Upper lobe of left lung (tissue), 6 donors: Measurements from ENCODE around the gene C1QC. TPM values are rescaled to one million over a fixed set of nuclear protein-coding genes. Genes with fewer than 3 reads are reported as not detected.

Experiments
- ATAC-seq, 2 donors: fragments of 200-7000 bp; cut with Tn5 transposase; one replicate each; pipeline ENCODE4 v1.9.1; 2022; ENCODE audit warnings: mild to moderate bottlenecking in 2 of 2, moderate library complexity in 2 of 2; ENCODE audit not compliant: low FRiP score in 2 of 2
- DNase-seq, 2 donors: peaks; one replicate each; pipeline ENCODE4 v3.0.0-alpha.2; 2019 to 2020
- H3K27ac ChIP-seq, 4 donors: fragments of 200-600 bp; sonication (generic); one replicate each; pipeline ENCODE4 v1.5.1; 2016 to 2019
- H3K27me3 ChIP-seq, 4 donors: fragments of 200-600 bp; sonication (generic); one replicate each; pipeline ENCODE4 v1.5.1; 2017 to 2019
- H3K36me3 ChIP-seq, 4 donors: fragments of 200-600 bp; sonication (generic); one replicate each; pipeline ENCODE4 v1.5.1; 2016 to 2019
- H3K4me1 ChIP-seq, 4 donors: fragments of 200-600 bp; sonication (generic); one replicate each; pipeline ENCODE4 v1.5.1; 2018 to 2019
- H3K4me3 ChIP-seq, 4 donors: fragments of 200-600 bp; sonication (generic); one replicate each; pipeline ENCODE4 v1.5.1; 2017 to 2019; ENCODE audit warnings: mild to moderate bottlenecking in 2 of 4, moderate library complexity in 1 of 4
- H3K9me3 ChIP-seq, 4 donors: fragments of 200-600 bp; sonication (generic); one replicate each; pipeline ENCODE4 v1.5.1; 2018 to 2019
- EP300 ChIP-seq, 4 donors: sonication (generic); formaldehyde crosslinking; IDR thresholded peaks; one replicate each; pipeline ENCODE4 v1.5.1; 2017; ENCODE audit warnings: antibody characterized with exemption in 4 of 4, control low read depth in 2 of 4
- POLR2A ChIP-seq, 4 donors: fragments of 450-650 bp; IDR thresholded peaks; one replicate each; pipeline ENCODE4 v1.5.1; 2016 to 2017; ENCODE audit warnings: antibody characterized with exemption in 4 of 4, mild to moderate bottlenecking in 2 of 4
- POLR2AphosphoS5 ChIP-seq, 2 donors: sonication (generic); formaldehyde crosslinking; IDR thresholded peaks; one replicate each; pipeline ENCODE4 v1.5.1; 2017; ENCODE audit warnings: antibody characterized with exemption in 2 of 2
- WGBS, 2 donors: methylation state at CpG; one replicate each; pipeline ENCODE4 v1.1.5; 2017 to 2018; 5-methylcytosine and 5-hydroxymethylcytosine counted together
- total RNA-seq, 6 donors: library from RNA; depleted of rRNA in 4 of 6; stranded (reverse); fragments of >200 nt in 4 of 6; gene quantifications; one replicate each; pipeline versions ENCODE4 v1.1.0 to v1.2.1, GENCODE V29; 2016 to 2021
- TF ChIP-seq, protein P1 (sequence below), 6 experiments: fragments of 450-650 bp in 4 of 6; fragments of 200-600 bp in 2 of 6; sonication (generic) in 2 of 6; IDR thresholded peaks; one replicate each; pipeline ENCODE4 v1.5.1; 2016 to 2019; ENCODE audit warnings: antibody characterized with exemption in 6 of 6
- donor health status: DM: no; HTN: no; CAD: no; lungs with moderate emphysema.
- donor health status: DM: no; HTN: yes; CAD: no; lungs with severe emphysema.

Gene C1QC
- total RNA-seq, 6 donors from 2014 or later = 188 to 817 (median 529) TPM

DNA sequence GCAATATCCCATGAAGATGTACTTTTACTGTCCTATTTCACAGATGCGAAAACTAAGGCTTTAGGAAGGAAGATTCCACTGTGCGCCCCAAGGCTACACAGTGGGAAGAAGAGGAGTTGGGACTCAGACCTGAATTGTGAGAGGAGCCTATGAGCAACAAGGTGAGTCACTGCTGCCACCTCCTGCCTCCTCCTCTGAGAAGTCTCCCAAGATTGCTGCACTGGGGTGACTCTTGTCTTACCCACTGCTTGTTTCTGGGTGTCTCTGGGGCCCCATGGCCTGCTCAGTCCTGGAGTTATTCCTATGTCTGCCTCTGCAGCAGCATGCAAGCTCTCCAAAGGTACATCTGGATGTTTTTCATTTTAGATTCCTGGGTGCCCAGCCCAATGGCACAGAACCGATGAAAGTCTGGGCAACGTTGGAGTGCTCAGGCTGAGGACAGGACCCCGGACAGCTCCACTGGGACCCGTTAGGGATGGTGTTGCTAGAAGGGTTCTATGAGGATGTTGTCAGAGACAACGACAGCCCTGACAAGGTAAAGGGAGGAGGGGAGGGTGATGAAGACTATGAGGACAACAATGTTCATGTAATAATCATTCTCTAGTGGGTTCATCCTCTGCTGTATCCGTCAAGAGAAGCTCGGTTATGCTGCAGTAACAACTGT is 18.0 kb upstream of the C1QC start:
- Histone ChIP-seq H3K4me3 (no peak overlapping the region), H3K9me3 (no peaks in the 10 kb centered on the region), H3K4me1 (no peaks in the 10 kb centered on the region), H3K36me3 (no peaks in the 10 kb centered on the region), H3K27me3 (peaks cover 0 to 2% (median 0%) of the 10 kb centered on the region in 4 donors), H3K27ac (no peak overlapping the region)
- no peak for DNase-seq
- ATAC-seq = no peak
- 37 to 39% methylated on average over 9 of the region's 9 CpGs for WGBS, 2 donors
- TF ChIP-seq POLR2AphosphoS5 (IDR thresholded peaks at IDR 0.05) (no peak), POLR2A (IDR thresholded peaks at IDR 0.05) (no peak), EP300 (IDR thresholded peaks at IDR 0.05) (no peak)
- TF ChIP-seq, protein P1, sequence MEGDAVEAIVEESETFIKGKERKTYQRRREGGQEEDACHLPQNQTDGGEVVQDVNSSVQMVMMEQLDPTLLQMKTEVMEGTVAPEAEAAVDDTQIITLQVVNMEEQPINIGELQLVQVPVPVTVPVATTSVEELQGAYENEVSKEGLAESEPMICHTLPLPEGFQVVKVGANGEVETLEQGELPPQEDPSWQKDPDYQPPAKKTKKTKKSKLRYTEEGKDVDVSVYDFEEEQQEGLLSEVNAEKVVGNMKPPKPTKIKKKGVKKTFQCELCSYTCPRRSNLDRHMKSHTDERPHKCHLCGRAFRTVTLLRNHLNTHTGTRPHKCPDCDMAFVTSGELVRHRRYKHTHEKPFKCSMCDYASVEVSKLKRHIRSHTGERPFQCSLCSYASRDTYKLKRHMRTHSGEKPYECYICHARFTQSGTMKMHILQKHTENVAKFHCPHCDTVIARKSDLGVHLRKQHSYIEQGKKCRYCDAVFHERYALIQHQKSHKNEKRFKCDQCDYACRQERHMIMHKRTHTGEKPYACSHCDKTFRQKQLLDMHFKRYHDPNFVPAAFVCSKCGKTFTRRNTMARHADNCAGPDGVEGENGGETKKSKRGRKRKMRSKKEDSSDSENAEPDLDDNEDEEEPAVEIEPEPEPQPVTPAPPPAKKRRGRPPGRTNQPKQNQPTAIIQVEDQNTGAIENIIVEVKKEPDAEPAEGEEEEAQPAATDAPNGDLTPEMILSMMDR (IDR thresholded peaks at IDR 0.05) = no peak

- no peak for DNase-seq
- H3K36me3 ChIP-seq = no peaks in the 10 kb centered on the region
- no peak for ATAC-seq
- H3K27ac ChIP-seq = no peak overlapping the region
- H3K4me3 ChIP-seq = no peak overlapping the region
- H3K9me3 ChIP-seq = no peaks in the 10 kb centered on the region
- H3K27me3 ChIP-seq = peaks cover 0 to 2% (median 0%) of the 10 kb centered on the region in 4 donors
- H3K4me1 ChIP-seq = no peaks in the 10 kb centered on the region
- 11 to 21% methylated on average over 17 to 20 of the region's 20 CpGs for WGBS, 2 donors
- TF ChIP-seq EP300 (IDR thresholded peaks at IDR 0.05) (no peak), POLR2A (IDR thresholded peaks at IDR 0.05) (no peak), POLR2AphosphoS5 (IDR thresholded peaks at IDR 0.05) (no peak)
- TF ChIP-seq, protein P1 (IDR thresholded peaks at IDR 0.05) = no peak
Measured at GRCh38 chr1:22626237-22627157, 16.9 kb upstream of the C1QC start.

- ATAC-seq (no peak), DNase-seq (no peak)
- Histone ChIP-seq H3K27me3 (peaks cover 0 to 2% (median 0%) of the 10 kb centered on the region in 4 donors), H3K9me3 (no peaks in the 10 kb centered on the region), H3K27ac (no peak overlapping the region), H3K36me3 (no peaks in the 10 kb centered on the region), H3K4me1 (no peaks in the 10 kb centered on the region), H3K4me3 (no peak overlapping the region)
- TF ChIP-seq EP300 (IDR thresholded peaks at IDR 0.05) = no peak
- TF ChIP-seq POLR2A (IDR thresholded peaks at IDR 0.05) = no peak
- TF ChIP-seq, protein P1 (IDR thresholded peaks at IDR 0.05) = no peak
- 33 to 42% methylated on average over 1 to 5 of the region's 5 CpGs for WGBS, 2 donors
Measured at GRCh38 chr1:22627331-22627730, 16.1 kb upstream of the C1QC start.

DNA sequence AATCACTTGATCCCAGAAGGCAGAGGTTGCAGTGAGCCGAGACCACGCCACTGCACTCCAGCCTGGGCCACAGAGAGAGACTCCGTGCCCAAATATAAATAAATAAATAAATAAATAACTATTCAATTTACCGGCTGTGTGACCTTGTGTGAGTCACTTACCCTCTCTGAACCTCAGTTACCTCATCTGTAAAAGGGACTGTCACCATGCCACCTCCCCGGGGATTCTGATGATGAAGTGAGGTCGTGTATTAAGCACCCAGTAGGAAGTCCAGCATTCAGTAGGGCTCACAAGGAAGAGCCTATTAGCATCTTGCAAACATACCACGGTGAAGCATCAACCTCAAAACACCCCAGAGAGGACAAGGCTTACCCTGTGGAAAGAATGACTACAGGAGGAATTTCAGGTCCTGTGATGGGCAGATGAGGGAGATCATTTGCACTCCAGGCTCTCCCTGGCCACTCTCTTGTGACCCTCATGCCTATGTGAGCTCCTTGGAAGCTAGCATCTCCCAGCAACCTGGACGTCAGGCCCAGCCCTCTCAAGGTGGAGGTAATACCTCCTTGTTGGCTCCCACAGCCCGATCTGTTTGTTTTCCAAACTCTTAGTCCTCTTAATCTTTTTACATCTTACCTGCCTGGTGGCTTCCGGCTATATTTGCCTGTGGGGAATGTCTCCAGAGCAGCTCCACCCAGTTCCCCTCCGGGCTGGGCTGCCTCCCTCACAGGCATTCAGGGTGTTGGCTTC is 14.6 kb upstream of the C1QC start:
- 48% methylated on average over 11 of the region's 11 CpGs for WGBS, 2 donors
- DNase-seq (no peak), ATAC-seq (no peak)
- Histone ChIP-seq H3K4me3 (no peak overlapping the region), H3K27ac (no peak overlapping the region), H3K36me3 (no peaks in the 10 kb centered on the region), H3K9me3 (no peaks in the 10 kb centered on the region), H3K4me1 (no peaks in the 10 kb centered on the region), H3K27me3 (peaks cover 0 to 2% (median 0%) of the 10 kb centered on the region in 4 donors)
- TF ChIP-seq POLR2A (IDR thresholded peaks at IDR 0.05) (no peak), POLR2AphosphoS5 (IDR thresholded peaks at IDR 0.05) (no peak), EP300 (IDR thresholded peaks at IDR 0.05) (no peak)
- TF ChIP-seq, protein P1 (IDR thresholded peaks at IDR 0.05) = no peak
